Heart left ventricle (tissue), 16 donors: ENCODE data around the gene JMY. TPM values are rescaled to one million over a fixed set of nuclear protein-coding genes. Genes with fewer than 3 reads are reported as not detected.
A peak's percentile ranks its signal among the peaks of the same experiment; 100 is the strongest.

Experiments
- ATAC-seq, 4 donors: fragments of 200-7000 bp; cut with Tn5 transposase; one replicate each; pipeline ENCODE4 v1.9.1; 2020 to 2022; ENCODE audit warnings: moderate library complexity in 4 of 4, mild to moderate bottlenecking in 3 of 4, moderate number of reproducible peaks in 1 of 4
- DNase-seq, 5 donors: peaks; one replicate each; pipeline ENCODE4 v3.0.0-alpha.2; 2020
- H3K27ac ChIP-seq, 12 donors: fragments of 200-600 bp; sonication (generic) in 4 of 12; one replicate each; pipeline versions ENCODE4 v1.5.0 to v1.8.0; 2016 to 2022; ENCODE audit warnings: mild to moderate bottlenecking in 2 of 12
- H3K27me3 ChIP-seq, 9 donors: fragments of 200-600 bp; sonication (generic) in 2 of 9; one replicate each; pipeline versions ENCODE4 v1.5.1 to v1.8.0; 2016 to 2022; ENCODE audit warnings: mild to moderate bottlenecking in 3 of 9
- H3K36me3 ChIP-seq, 9 donors: fragments of 200-600 bp; sonication (generic) in 2 of 9; one replicate each; pipeline versions ENCODE4 v1.5.0 to v1.8.0; 2018 to 2022; ENCODE audit warnings: mild to moderate bottlenecking in 2 of 9
- H3K4me1 ChIP-seq, 12 donors: fragments of 200-600 bp; sonication (generic) in 4 of 12; one replicate each; pipeline versions ENCODE4 v1.5.0 to v1.8.0; 2016 to 2022; ENCODE audit warnings: mild to moderate bottlenecking in 3 of 12
- H3K4me3 ChIP-seq, 12 donors: fragments of 200-600 bp; sonication (generic) in 4 of 12; one replicate each; pipeline versions ENCODE4 v1.5.0 to v1.8.0; 2017 to 2022; ENCODE audit warnings: mild to moderate bottlenecking in 9 of 12, moderate library complexity in 4 of 12
- H3K9me3 ChIP-seq, 12 donors: fragments of 200-600 bp; sonication (generic) in 4 of 12; one replicate each; pipeline versions ENCODE4 v1.5.0 to v1.8.0; 2016 to 2022; ENCODE audit warnings: mild to moderate bottlenecking in 1 of 12
- POLR2A ChIP-seq, 2 donors: fragments of 450-650 bp; IDR thresholded peaks; one replicate each; pipeline ENCODE4 v1.6.1; 2017; ENCODE audit warnings: antibody characterized with exemption in 2 of 2, mild to moderate bottlenecking in 2 of 2, moderate library complexity in 2 of 2
- WGBS, 4 donors: extraction: QIAGEN DNeasy Blood & Tissue Kit in 2 of 4; methylation state at CpG; one replicate each; pipeline versions ENCODE4 v1.1.5 to v1.1.7; 2013 to 2018; 5-methylcytosine and 5-hydroxymethylcytosine counted together
- intact Hi-C, 10 donors: fragments of 100-400 bp; cut with DNase I; formaldehyde crosslinking; loops; one replicate each; pipeline versions ENCODE4 v1.11.1 to v1.14.2; 2022
- polyA plus RNA-seq, 2 donors: library from polyadenylated mRNA; stranded (reverse); fragments of 200-250 nt; gene quantifications; one replicate each; pipeline ENCODE4 v1.2.3, GENCODE V29; 2013
- total RNA-seq, 9 donors: library from RNA; depleted of rRNA in 2 of 9; stranded (reverse); fragments of >200 nt in 2 of 9; fragmentation: NEBNext Ultra II Directional in 3 of 9; extraction: Animal tissue kit (Norgen Biotek cat#: 25700) in 3 of 9; gene quantifications; one replicate each; pipeline versions ENCODE4 v1.1.0 to v1.2.4, GENCODE V29; 2016 to 2023
- TF ChIP-seq, protein P1 (sequence below), 12 donors: fragments of 200-600 bp; sonication (generic) in 4 of 12; IDR thresholded peaks; one replicate each; pipeline versions ENCODE4 v1.5.0 to v1.8.0; 2018 to 2022; ENCODE audit warnings: antibody characterized with exemption in 12 of 12, mild to moderate bottlenecking in 5 of 12
- donor health status: ischemic (EF 13 %, LVEDD 7.1; RV severe dilation, severe dysfunction).
- donor health status: healthy with polysubstance abuse.
- donor health status: DM: no; HTN: yes; CAD: no.
- donor health status: DM: no; HTN: no; CAD: no.
- donor health status: ischemic (EF 25% LVEDD 6.9; RV normal size, moderate dysfunction).
- donor health status: ischemic (EF 25% LVEDD 5.7; RV mildly dilated, moderate dysfunction).
- donor health status: healthy.
- donor health status: DM: yes; HTN: yes; CAD: no.
- donor health status: ischemic (EF 35%, LVEDD 5.7; RV mildly dilated, moderate dysfunction).
- donor health status: nonischemic (EF 11% LVEDD 7.7; RV severe dilation, severe dysfunction).
- donor health status: DM: yes; HTN: yes; CAD: no.
- donor health status: PGD.
- donor health status: ischemic (EF 29% LVEDD 5.4; RV normal size, mild dysfunction).
- donor health status: nonischemic (EF 23%, LVEDD 6.1; RV moderate dilation, normal function).

The JMY gene
- total and polyA plus RNA-seq, 11 donors, result 3.0 to 16.9 (median 11.3) TPM

DNA sequence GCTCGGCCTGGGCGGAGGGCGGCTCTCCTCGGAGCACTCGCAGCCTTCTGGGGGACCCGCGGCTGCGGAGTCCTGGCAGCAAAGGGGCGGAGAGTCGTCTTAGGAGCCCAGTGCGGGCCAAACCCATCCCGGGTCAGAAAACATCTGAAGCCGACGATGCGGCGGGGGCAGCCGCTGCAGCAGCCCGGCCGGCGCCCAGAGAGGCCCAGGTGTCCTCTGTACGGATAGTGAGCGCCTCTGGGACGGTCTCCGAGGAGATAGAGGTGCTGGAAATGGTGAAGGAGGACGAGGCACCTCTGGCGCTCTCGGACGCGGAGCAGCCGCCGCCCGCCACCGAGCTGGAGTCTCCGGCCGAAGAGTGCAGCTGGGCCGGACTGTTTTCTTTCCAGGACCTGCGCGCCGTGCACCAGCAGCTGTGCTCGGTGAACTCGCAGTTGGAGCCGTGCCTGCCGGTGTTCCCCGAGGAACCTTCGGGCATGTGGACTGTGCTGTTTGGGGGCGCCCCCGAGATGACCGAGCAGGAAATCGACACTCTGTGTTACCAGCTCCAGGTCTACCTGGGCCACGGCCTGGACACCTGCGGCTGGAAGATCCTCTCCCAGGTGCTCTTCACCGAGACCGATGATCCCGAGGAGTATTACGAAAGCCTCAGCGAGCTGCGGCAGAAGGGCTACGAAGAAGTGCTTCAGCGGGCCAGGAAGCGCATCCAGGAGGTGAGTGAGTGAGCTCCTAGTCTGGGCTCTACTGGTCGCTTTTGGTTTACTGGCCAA, 1.2 kb downstream of the JMY start:
- 0% methylated on average over 19 to 61 of the region's 61 CpGs for WGBS, 4 donors
- peak; percentile 4 to 51 (median 38) for ATAC-seq
- Histone ChIP-seq H3K36me3 (no peaks in the 10 kb centered on the region), H3K27me3 (no peaks in the 10 kb centered on the region), H3K9me3 (no peaks in the 10 kb centered on the region), H3K4me1 (peaks cover 0 to 54% (median 33%) of the 10 kb centered on the region in 12 donors), H3K4me3 (peak overlapping the region; percentile 73 to 96 (median 92)), H3K27ac (peak overlapping the region in 11 of 12 donors; percentile 60 to 98 (median 87))
- intact Hi-C loops, result loop anchor here in 2 of 10 donors (5.0 to 10.0 kb wide), 2 partner anchors 275 to 838 kb away; partner anchors contain the start of gene HOMER1 (in 2 of the 2)
- TF ChIP-seq POLR2A (IDR thresholded peaks at IDR 0.05), result no peak
- TF ChIP-seq, protein P1, sequence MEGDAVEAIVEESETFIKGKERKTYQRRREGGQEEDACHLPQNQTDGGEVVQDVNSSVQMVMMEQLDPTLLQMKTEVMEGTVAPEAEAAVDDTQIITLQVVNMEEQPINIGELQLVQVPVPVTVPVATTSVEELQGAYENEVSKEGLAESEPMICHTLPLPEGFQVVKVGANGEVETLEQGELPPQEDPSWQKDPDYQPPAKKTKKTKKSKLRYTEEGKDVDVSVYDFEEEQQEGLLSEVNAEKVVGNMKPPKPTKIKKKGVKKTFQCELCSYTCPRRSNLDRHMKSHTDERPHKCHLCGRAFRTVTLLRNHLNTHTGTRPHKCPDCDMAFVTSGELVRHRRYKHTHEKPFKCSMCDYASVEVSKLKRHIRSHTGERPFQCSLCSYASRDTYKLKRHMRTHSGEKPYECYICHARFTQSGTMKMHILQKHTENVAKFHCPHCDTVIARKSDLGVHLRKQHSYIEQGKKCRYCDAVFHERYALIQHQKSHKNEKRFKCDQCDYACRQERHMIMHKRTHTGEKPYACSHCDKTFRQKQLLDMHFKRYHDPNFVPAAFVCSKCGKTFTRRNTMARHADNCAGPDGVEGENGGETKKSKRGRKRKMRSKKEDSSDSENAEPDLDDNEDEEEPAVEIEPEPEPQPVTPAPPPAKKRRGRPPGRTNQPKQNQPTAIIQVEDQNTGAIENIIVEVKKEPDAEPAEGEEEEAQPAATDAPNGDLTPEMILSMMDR (IDR thresholded peaks at IDR 0.05), result no peak
- DNase-seq, result peak in 4 of 5 donors; percentile 21 to 69 (median 33)

GRCh38 chr5:79237740-79238560, 2.0 kb downstream of the JMY start:
- TF ChIP-seq POLR2A (IDR thresholded peaks at IDR 0.05), result no peak
- TF ChIP-seq, protein P1 (IDR thresholded peaks at IDR 0.05), result no peak
- ATAC-seq (peak in 2 of 4 donors; percentile 2 to 14), DNase-seq (no peak)
- intact Hi-C loops, result loop anchor here in 2 of 10 donors (5.0 to 10.0 kb wide), 2 partner anchors 274 to 837 kb away; partner anchors contain the start of gene HOMER1 (in 2 of the 2)
- Histone ChIP-seq H3K4me3 (peak overlapping the region; percentile 73 to 96 (median 92)), H3K27ac (peak overlapping the region in 11 of 12 donors; percentile 21 to 98 (median 87)), H3K27me3 (no peaks in the 10 kb centered on the region), H3K4me1 (peaks cover 0 to 54% (median 34%) of the 10 kb centered on the region in 12 donors), H3K9me3 (no peaks in the 10 kb centered on the region), H3K36me3 (no peaks in the 10 kb centered on the region)
- 19 to 25% (median 24%) methylated on average over 10 to 14 of the region's 14 CpGs for WGBS, 4 donors

GRCh38 chr5:79240561-79240960, 4.6 kb downstream of the JMY start:
- H3K27ac ChIP-seq, result no peak overlapping the region
- ATAC-seq (no peak), DNase-seq (no peak)
- H3K9me3 ChIP-seq, result no peaks in the 10 kb centered on the region
- 88 to 96% (median 95%) methylated on average over 2 of the region's 2 CpGs for WGBS, 4 donors
- TF ChIP-seq, protein P1 (IDR thresholded peaks at IDR 0.05), result no peak
- no peak for TF ChIP-seq POLR2A (IDR thresholded peaks at IDR 0.05)
- H3K27me3 ChIP-seq, result no peaks in the 10 kb centered on the region
- H3K36me3 ChIP-seq, result no peaks in the 10 kb centered on the region
- no peak overlapping the region for H3K4me3 ChIP-seq
- H3K4me1 ChIP-seq, result peaks cover 0 to 62% (median 38%) of the 10 kb centered on the region in 12 donors
- intact Hi-C loops, result no loop called here

DNA sequence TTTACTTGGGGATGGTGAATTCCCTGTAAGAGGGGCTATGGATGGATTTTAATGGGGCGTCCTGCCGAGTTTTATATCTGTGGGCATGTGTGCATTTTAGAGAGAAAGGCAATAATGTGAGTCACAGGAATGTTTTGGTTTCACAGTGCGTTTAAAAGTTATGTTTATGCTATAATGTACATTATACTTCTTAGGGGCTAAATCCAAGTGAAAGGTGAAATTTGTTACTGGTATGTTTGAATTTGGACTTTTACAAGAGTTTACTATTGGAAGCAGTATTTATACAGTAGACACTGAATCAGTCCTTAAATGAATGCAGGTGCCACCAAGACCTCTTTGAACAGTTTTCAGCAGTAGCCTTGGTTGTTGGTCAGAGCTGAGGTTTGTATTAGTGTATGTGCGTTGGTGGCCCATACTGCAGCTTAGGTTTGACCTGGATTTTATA, 5.6 kb downstream of the JMY start:
- no peak for ATAC-seq
- TF ChIP-seq, protein P1 (IDR thresholded peaks at IDR 0.05), result no peak
- no peak for TF ChIP-seq POLR2A (IDR thresholded peaks at IDR 0.05)

More for the DNA sequence above, 5.6 kb downstream of the JMY start:
- Histone ChIP-seq H3K9me3 (no peaks in the 10 kb centered on the region), H3K4me1 (peaks cover 0 to 61% (median 38%) of the 10 kb centered on the region in 12 donors), H3K36me3 (no peaks in the 10 kb centered on the region), H3K27me3 (no peaks in the 10 kb centered on the region), H3K27ac (no peak overlapping the region), H3K4me3 (no peak overlapping the region)
- intact Hi-C loops, result no loop called here
- 82 to 87% (median 84%) methylated on average over 4 of the region's 4 CpGs for WGBS, 4 donors
- no peak for DNase-seq
